Gastroesophageal sphincter (tissue), 3 donors: Measurements from ENCODE around the gene PRR20C.
"Not testable (repeated sequence)": the region's sequence is repeated elsewhere in the genome, so short reads cannot be mapped to it uniquely, and the experiment has no call there.

Source experiments
- CTCF ChIP-seq, 4 experiments: fragments of 200-600 bp in 2 of 4; fragments of 450-650 bp in 2 of 4; sonication (generic) in 1 of 4; IDR thresholded peaks; one replicate each; pipeline ENCODE4 v1.5.1; 2017 to 2019; ENCODE audit warnings: antibody characterized with exemption in 4 of 4, mild to moderate bottlenecking in 2 of 4, moderate library complexity in 2 of 4
- POLR2A ChIP-seq, 2 donors: fragments of 450-650 bp; IDR thresholded peaks; one replicate each; pipeline ENCODE4 v1.6.1; 2017; ENCODE audit warnings: antibody characterized with exemption in 2 of 2, mild to moderate bottlenecking in 2 of 2, moderate library complexity in 1 of 2

GRCh38 chr13:57166897-57167296 lies 13.0 kb downstream of the PRR20C start, which contains the start of gene PRR20E:
- TF ChIP-seq POLR2A, CTCF (IDR thresholded peaks at IDR 0.05): not testable (repeated sequence)
